Rectal smooth muscle tissue (tissue), 1 donor: ENCODE results near the gene SNX25.

Source experiments
- H3K27ac ChIP-seq: one replicate; pipeline ENCODE4 v1.7.0; 2013; ENCODE audit warnings: low read depth, low read length, inconsistent platforms
- H3K27me3 ChIP-seq: one replicate; pipeline ENCODE4 v1.7.0; 2013; ENCODE audit warnings: low read length; ENCODE audit not compliant: control insufficient read depth, insufficient read depth
- H3K36me3 ChIP-seq: one replicate; pipeline ENCODE4 v1.7.0; 2013; ENCODE audit warnings: low read length; ENCODE audit not compliant: control insufficient read depth, insufficient read depth
- H3K4me1 ChIP-seq: one replicate; pipeline ENCODE4 v1.7.0; 2013; ENCODE audit warnings: low read length; ENCODE audit not compliant: control insufficient read depth, insufficient read depth
- H3K4me3 ChIP-seq: one replicate; pipeline ENCODE4 v1.7.0; 2013; ENCODE audit warnings: low read length
- H3K9ac ChIP-seq: one replicate; pipeline ENCODE4 v1.7.0; 2013; ENCODE audit warnings: low read length

The SNX25 gene

GRCh38 chr4:185370268-185370949, 161.0 kb downstream of the SNX25 start:
- peaks cover 4% of the 10 kb centered on the region for H3K36me3 ChIP-seq
- H3K27me3 ChIP-seq = no peaks in the 10 kb centered on the region
- H3K4me3 ChIP-seq = no peak overlapping the region
- no peaks in the 10 kb centered on the region for H3K4me1 ChIP-seq
- H3K9ac ChIP-seq = no peak overlapping the region
- H3K27ac ChIP-seq = no peak overlapping the region

GRCh38 chr4:185371702-185372101, 162.3 kb downstream of the SNX25 start:
- peaks cover 4% of the 10 kb centered on the region for H3K36me3 ChIP-seq
- no peak overlapping the region for H3K4me3 ChIP-seq
- no peaks in the 10 kb centered on the region for H3K27me3 ChIP-seq
- H3K9ac ChIP-seq = no peak overlapping the region
- H3K4me1 ChIP-seq = no peaks in the 10 kb centered on the region
- no peak overlapping the region for H3K27ac ChIP-seq

GRCh38 chr4:185374027-185374426, 164.6 kb downstream of the SNX25 start:
- Histone ChIP-seq H3K36me3 (peaks cover 4% of the 10 kb centered on the region), H3K4me1 (no peaks in the 10 kb centered on the region), H3K4me3 (no peak overlapping the region), H3K27ac (no peak overlapping the region), H3K9ac (no peak overlapping the region), H3K27me3 (no peaks in the 10 kb centered on the region)

- no peaks in the 10 kb centered on the region for H3K27me3 ChIP-seq
- no peak overlapping the region for H3K9ac ChIP-seq
- H3K27ac ChIP-seq = no peak overlapping the region
- H3K36me3 ChIP-seq = peaks cover 4% of the 10 kb centered on the region
- no peak overlapping the region for H3K4me3 ChIP-seq
- no peaks in the 10 kb centered on the region for H3K4me1 ChIP-seq
Observed at GRCh38 chr4:185374573-185374972, 165.2 kb downstream of the SNX25 start.

GRCh38 chr4:185378264-185378663, 168.9 kb downstream of the SNX25 start:
- Histone ChIP-seq H3K4me3 (no peak overlapping the region), H3K36me3 (no peaks in the 10 kb centered on the region), H3K27me3 (no peaks in the 10 kb centered on the region), H3K9ac (no peak overlapping the region), H3K27ac (no peak overlapping the region), H3K4me1 (no peaks in the 10 kb centered on the region)

GRCh38 chr4:185379326-185380295, 170.2 kb downstream of the SNX25 start:
- H3K9ac ChIP-seq = no peak overlapping the region
- no peaks in the 10 kb centered on the region for H3K4me1 ChIP-seq
- H3K27ac ChIP-seq = no peak overlapping the region
- no peak overlapping the region for H3K4me3 ChIP-seq
- H3K27me3 ChIP-seq = no peaks in the 10 kb centered on the region
- no peaks in the 10 kb centered on the region for H3K36me3 ChIP-seq

- Histone ChIP-seq H3K27ac (no peak overlapping the region), H3K4me3 (no peak overlapping the region), H3K27me3 (no peaks in the 10 kb centered on the region), H3K4me1 (no peaks in the 10 kb centered on the region), H3K36me3 (no peaks in the 10 kb centered on the region), H3K9ac (no peak overlapping the region)
Observed at GRCh38 chr4:185380320-185380719, 170.9 kb downstream of the SNX25 start.

- Histone ChIP-seq H3K9ac (no peak overlapping the region), H3K36me3 (no peaks in the 10 kb centered on the region), H3K27ac (no peak overlapping the region), H3K4me1 (no peaks in the 10 kb centered on the region), H3K27me3 (no peaks in the 10 kb centered on the region), H3K4me3 (no peak overlapping the region)
Observed at GRCh38 chr4:185381288-185382196, 172.1 kb downstream of the SNX25 start.

- Histone ChIP-seq H3K27ac (no peak overlapping the region), H3K9ac (no peak overlapping the region), H3K27me3 (no peaks in the 10 kb centered on the region), H3K36me3 (no peaks in the 10 kb centered on the region), H3K4me1 (no peaks in the 10 kb centered on the region), H3K4me3 (no peak overlapping the region)
Observed at GRCh38 chr4:185382754-185383153, 173.4 kb downstream of the SNX25 start.

GRCh38 chr4:185383451-185383850, 174.1 kb downstream of the SNX25 start:
- Histone ChIP-seq H3K36me3 (no peaks in the 10 kb centered on the region), H3K4me1 (no peaks in the 10 kb centered on the region), H3K4me3 (no peak overlapping the region), H3K27ac (no peak overlapping the region), H3K9ac (no peak overlapping the region), H3K27me3 (no peaks in the 10 kb centered on the region)

GRCh38 chr4:185384061-185384460, 174.7 kb downstream of the SNX25 start:
- Histone ChIP-seq H3K36me3 (no peaks in the 10 kb centered on the region), H3K27me3 (no peaks in the 10 kb centered on the region), H3K4me1 (no peaks in the 10 kb centered on the region), H3K9ac (no peak overlapping the region), H3K27ac (no peak overlapping the region), H3K4me3 (no peak overlapping the region)

GRCh38 chr4:185384930-185385331, 175.5 kb downstream of the SNX25 start:
- Histone ChIP-seq H3K27me3 (no peaks in the 10 kb centered on the region), H3K36me3 (no peaks in the 10 kb centered on the region), H3K27ac (no peak overlapping the region)

More at GRCh38 chr4:185384930-185385331, 175.5 kb downstream of the SNX25 start:
- Histone ChIP-seq H3K4me3 (no peak overlapping the region), H3K4me1 (no peaks in the 10 kb centered on the region), H3K9ac (no peak overlapping the region)
